Ishikawa (cell line): Measurements from ENCODE around the gene CACNA1D.

Source experiments
- CEBPB ChIP-seq: IDR thresholded peaks from 2 replicates; pipeline ENCODE4 v1.6.1; 2012
- CREB1 ChIP-seq: IDR thresholded peaks from 2 replicates; pipeline ENCODE4 v1.6.1; 2012; ENCODE audit warnings: low read depth
- EGR1 ChIP-seq: IDR thresholded peaks from 2 replicates; pipeline ENCODE4 v1.6.1; 2012
- EP300 ChIP-seq: IDR thresholded peaks from 2 replicates; pipeline ENCODE4 v1.6.1; 2012; ENCODE audit warnings: borderline replicate concordance
- FOXM1 ChIP-seq: IDR thresholded peaks from 2 replicates; pipeline ENCODE4 v1.6.1; 2012; ENCODE audit warnings: low read depth, borderline replicate concordance
- NFIC ChIP-seq: IDR thresholded peaks from 2 replicates; pipeline ENCODE4 v1.6.1; 2012
- RAD21 ChIP-seq: IDR thresholded peaks from 2 replicates; pipeline ENCODE4 v1.6.1; 2012; ENCODE audit warnings: low read depth
- TAF1 ChIP-seq: IDR thresholded peaks from 2 replicates; pipeline ENCODE4 v1.6.1; 2012; ENCODE audit warnings: low read depth, mild to moderate bottlenecking
- TCF12 ChIP-seq: IDR thresholded peaks from 2 replicates; pipeline ENCODE4 v1.6.1; 2012; ENCODE audit warnings: low read depth
- TEAD4 ChIP-seq: IDR thresholded peaks from 2 replicates; pipeline ENCODE4 v1.6.1; 2012
- YY1 ChIP-seq: IDR thresholded peaks from 2 replicates; pipeline ENCODE4 v1.6.1; 2012; ENCODE audit warnings: low read depth
- ZBTB7A ChIP-seq: IDR thresholded peaks from 2 replicates; pipeline ENCODE4 v1.6.1; 2012; ENCODE audit warnings: low read depth
- TF ChIP-seq, protein P1 (sequence below): IDR thresholded peaks from 2 replicates; pipeline ENCODE4 v1.6.1; 2012
- TF ChIP-seq, protein P2 (sequence below): IDR thresholded peaks from 2 replicates; pipeline ENCODE4 v1.6.1; 2012; ENCODE audit warnings: low read depth, mild to moderate bottlenecking
- TF ChIP-seq, protein P3 (sequence below): IDR thresholded peaks from 2 replicates; pipeline ENCODE4 v1.6.1; 2012

Gene CACNA1D

DNA sequence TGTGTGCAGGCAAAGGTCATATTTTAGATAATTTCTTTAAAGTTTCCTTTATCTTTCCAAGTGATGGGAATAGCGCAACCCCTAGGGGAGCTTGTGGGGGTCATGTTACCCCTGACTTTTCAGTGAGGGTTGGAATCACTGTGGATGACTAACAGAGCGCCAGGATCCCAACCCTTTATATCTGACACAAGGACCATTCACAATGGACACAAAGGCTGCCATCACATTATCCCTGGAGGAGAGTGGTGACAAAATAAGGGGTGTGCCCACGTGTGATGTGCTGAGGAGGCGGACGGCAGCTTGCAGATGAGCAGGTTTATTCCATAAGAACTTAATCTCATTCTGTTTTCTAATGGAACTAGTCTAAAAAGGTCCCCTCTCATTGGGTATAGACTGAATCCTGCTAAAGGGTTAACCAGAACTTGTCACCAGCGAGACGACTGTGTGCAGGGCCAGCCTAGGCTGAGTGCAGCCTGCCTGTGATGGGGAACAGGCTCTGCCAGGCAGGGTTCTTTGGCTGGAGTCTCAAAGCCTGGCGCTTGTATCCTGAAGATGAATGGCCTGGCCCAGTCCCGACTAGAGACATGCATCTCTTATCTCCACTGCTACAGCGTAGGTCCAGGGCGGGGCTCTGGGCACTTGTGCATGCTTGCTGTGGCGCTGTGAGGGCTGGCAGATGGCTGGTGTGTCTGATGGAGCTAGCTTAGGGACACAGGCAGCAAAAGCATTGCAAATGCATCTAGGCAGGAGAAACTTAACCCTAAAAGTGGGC is 301.6 kb downstream of the CACNA1D start:
- TF ChIP-seq TEAD4 (no peak), CEBPB (no peak), TCF12 (no peak), ZBTB7A (no peak), EGR1 (no peak), TAF1 (no peak), EP300 (no peak), CREB1 (no peak)
- TF ChIP-seq, protein P1, sequence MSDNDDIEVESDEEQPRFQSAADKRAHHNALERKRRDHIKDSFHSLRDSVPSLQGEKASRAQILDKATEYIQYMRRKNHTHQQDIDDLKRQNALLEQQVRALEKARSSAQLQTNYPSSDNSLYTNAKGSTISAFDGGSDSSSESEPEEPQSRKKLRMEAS = no peak
- TF ChIP-seq, protein P2, sequence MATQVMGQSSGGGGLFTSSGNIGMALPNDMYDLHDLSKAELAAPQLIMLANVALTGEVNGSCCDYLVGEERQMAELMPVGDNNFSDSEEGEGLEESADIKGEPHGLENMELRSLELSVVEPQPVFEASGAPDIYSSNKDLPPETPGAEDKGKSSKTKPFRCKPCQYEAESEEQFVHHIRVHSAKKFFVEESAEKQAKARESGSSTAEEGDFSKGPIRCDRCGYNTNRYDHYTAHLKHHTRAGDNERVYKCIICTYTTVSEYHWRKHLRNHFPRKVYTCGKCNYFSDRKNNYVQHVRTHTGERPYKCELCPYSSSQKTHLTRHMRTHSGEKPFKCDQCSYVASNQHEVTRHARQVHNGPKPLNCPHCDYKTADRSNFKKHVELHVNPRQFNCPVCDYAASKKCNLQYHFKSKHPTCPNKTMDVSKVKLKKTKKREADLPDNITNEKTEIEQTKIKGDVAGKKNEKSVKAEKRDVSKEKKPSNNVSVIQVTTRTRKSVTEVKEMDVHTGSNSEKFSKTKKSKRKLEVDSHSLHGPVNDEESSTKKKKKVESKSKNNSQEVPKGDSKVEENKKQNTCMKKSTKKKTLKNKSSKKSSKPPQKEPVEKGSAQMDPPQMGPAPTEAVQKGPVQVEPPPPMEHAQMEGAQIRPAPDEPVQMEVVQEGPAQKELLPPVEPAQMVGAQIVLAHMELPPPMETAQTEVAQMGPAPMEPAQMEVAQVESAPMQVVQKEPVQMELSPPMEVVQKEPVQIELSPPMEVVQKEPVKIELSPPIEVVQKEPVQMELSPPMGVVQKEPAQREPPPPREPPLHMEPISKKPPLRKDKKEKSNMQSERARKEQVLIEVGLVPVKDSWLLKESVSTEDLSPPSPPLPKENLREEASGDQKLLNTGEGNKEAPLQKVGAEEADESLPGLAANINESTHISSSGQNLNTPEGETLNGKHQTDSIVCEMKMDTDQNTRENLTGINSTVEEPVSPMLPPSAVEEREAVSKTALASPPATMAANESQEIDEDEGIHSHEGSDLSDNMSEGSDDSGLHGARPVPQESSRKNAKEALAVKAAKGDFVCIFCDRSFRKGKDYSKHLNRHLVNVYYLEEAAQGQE = no peak

DNA sequence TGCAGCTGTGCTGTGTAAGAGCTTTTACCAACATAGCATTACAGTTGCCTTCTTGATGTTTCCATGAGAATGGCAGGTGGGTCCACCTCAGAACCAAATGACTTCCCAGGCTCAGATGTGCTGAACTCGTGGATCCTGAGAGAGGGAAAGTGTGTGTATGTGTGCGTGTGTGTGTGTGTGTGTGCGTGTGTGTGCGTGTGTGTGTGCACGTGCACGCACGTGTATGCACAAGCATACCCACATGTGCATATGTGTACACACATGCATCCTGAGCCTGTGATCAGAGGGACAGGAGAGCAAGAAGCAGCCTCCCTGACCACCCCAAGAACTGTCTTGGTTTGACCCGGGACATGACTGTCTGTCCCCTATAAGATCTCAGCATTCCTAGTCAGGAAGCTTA is 303.7 kb downstream of the CACNA1D start:
- no peak for TF ChIP-seq EGR1
- TF ChIP-seq CREB1 = no peak
- TF ChIP-seq, protein P3, sequence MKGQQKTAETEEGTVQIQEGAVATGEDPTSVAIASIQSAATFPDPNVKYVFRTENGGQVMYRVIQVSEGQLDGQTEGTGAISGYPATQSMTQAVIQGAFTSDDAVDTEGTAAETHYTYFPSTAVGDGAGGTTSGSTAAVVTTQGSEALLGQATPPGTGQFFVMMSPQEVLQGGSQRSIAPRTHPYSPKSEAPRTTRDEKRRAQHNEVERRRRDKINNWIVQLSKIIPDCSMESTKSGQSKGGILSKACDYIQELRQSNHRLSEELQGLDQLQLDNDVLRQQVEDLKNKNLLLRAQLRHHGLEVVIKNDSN = no peak
- TF ChIP-seq NFIC = no peak
- TF ChIP-seq, protein P2 = no peak
- TF ChIP-seq, protein P1 = no peak
- no peak for TF ChIP-seq YY1
- TF ChIP-seq CEBPB = no peak

DNA sequence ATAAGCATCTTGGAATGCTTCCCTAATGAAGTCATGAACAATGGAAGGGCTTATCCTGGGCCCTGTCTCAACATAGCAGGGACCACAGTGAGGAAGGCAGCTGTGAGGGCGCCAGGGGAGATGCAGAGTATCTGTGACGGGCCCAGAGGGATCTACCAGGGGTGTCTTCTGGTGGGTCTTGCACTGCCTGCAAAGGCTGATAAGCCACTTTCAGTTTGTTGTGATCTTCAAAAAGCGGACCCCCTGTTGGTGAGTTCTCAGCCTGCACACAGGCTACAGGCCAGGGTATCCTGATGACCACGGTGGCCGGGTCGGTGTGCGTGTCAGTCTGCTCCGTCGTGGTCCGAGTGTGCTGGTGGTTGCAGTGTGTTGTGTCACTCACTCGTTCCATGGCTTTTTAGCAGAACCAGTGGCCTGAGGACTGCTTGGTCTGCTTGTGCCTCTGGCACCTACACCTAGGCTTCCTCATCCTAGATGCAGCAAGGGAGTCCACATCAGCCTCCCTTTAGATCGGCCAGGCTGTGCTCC is 305.0 kb downstream of the CACNA1D start:
- TF ChIP-seq, protein P2 = no peak
- TF ChIP-seq EP300 (no peak), TCF12 (no peak), CEBPB (no peak), EGR1 (no peak), RAD21 (no peak), TAF1 (no peak), FOXM1 (no peak), CREB1 (no peak), NFIC (no peak), YY1 (no peak), TEAD4 (no peak), ZBTB7A (no peak)
- TF ChIP-seq, protein P3 = no peak
- TF ChIP-seq, protein P1 = no peak

DNA sequence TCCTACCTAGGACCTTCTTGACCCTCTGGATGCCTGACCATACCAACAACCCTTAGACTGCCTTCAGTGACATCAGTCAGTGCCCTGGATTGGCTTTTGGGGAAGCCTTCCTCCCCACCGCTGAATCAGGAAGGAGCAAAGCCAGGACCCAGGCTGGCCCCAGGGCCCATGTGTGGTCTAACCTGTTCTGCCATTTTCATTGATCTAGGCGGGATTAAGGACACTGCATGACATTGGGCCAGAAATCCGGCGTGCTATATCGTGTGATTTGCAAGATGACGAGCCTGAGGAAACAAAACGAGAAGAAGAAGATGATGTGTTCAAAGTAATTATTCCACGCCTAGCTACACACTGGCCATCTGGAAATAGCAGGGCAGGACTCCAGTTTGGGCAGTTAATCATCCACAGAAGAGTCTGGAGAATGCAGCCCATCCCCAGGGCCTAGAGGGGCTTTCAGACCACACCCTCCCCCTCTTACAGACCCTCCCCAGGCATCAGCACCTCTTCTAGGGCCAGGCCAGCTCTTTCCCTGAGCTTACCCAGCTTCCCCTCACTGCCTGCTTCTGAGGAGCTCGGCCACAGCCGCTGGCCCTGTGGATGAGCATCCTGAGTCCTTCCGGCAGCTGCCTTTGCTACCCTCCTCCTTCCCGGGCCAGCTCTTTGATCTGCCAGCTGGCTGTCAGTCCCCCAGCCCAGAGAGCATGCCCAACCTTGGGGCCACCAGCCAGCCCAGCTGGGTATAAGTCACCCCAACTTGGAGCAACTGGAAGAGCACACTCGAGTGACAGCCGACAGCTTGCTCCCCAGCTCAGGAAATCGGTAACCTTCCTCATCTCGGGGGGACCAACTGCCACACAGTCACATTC is 305.9 kb downstream of the CACNA1D start:
- TF ChIP-seq, protein P1 = no peak
- TF ChIP-seq ZBTB7A (no peak), YY1 (no peak), TCF12 (no peak), TEAD4 (no peak), FOXM1 (no peak)
- TF ChIP-seq, protein P2 = no peak
